ENCODE measurements around the gene PTAFR. TPM values are rescaled to one million over a fixed set of nuclear protein-coding genes. Genes with fewer than 3 reads are reported as not detected.

The PTAFR gene
- total and polyA plus RNA-seq, 2 of the 4 experiments (the other 2 are of a cell fraction), result 0.17 to 0.18 TPM

- TF ChIP-seq MAFK (IDR thresholded peaks at IDR 0.05; ENCODE audit: low read depth, low read length) (no peak), CEBPB (IDR thresholded peaks at IDR 0.05; ENCODE audit: low read depth, low read length) (no peak), NFE2L2 (IDR thresholded peaks at IDR 0.05; ENCODE audit: low read depth, low read length) (no peak), CHD1 (IDR thresholded peaks at IDR 0.05; ENCODE audit: low read depth, low read length) (no peak), RAD21 (IDR thresholded peaks at IDR 0.05; ENCODE audit: low read length) (peak; percentile 97), BHLHE40 (IDR thresholded peaks at IDR 0.05; ENCODE audit: low read depth, low read length) (no peak), CTCF (conservative IDR thresholded peaks at IDR 0.05; ENCODE audit: low read depth, low read length) (peak; percentile 84), SMC3 (IDR thresholded peaks at IDR 0.05; ENCODE audit: low read depth, low read length) (peak; percentile 92)
- Histone ChIP-seq H2AK5ac (ENCODE audit: low read depth, low read length) (no peak overlapping the region), H3K9me3 (ENCODE audit: control insufficient read depth, insufficient read depth, low read length) (no peaks in the 10 kb centered on the region), H4K8ac (ENCODE audit: low read depth in 2 of 2, low read length in 2 of 2) (no peak overlapping the region; a peak in 1 of 4 replicates), H4K5ac (ENCODE audit: low read depth, low read length) (no peak overlapping the region), H2BK5ac (ENCODE audit: low read depth, low read length, poor library complexity, severe bottlenecking) (no peak overlapping the region), H3K14ac (replicated peaks; ENCODE audit: low read depth, low read length) (no peak overlapping the region), H2BK120ac (ENCODE audit: low read depth, low read length) (no peak overlapping the region), H3K4ac (ENCODE audit: low read depth, low read length) (no peak overlapping the region), H3K27me3 (ENCODE audit: control insufficient read depth, insufficient read depth, low read length) (no peaks in the 10 kb centered on the region), H2BK20ac (ENCODE audit: low read depth, low read length) (no peak overlapping the region), H2BK15ac (ENCODE audit: low read depth, low read length) (no peak overlapping the region), H3K9ac (ENCODE audit: low read depth, low read length) (no peak overlapping the region), H3K56ac (ENCODE audit: extremely low read depth, insufficient read depth, low read length) (no peak overlapping the region), H3K36me3 (ENCODE audit: control insufficient read depth, insufficient read depth, low read length) (peaks cover 24% of the 10 kb centered on the region), H3K18ac (ENCODE audit: low read depth, low read length) (no peak overlapping the region), H3K27ac (ENCODE audit: insufficient read depth, low read length) (no peak overlapping the region), H3K4me1 (ENCODE audit: control insufficient read depth, insufficient read depth, low read length) (no peaks in the 10 kb centered on the region), H3K4me2 (ENCODE audit: low read depth, low read length) (no peak overlapping the region), H2AK9ac (replicated peaks; ENCODE audit: low read depth, low read length, poor library complexity) (no peak overlapping the region), H3K4me3 (ENCODE audit: insufficient read depth, low read depth, low read length) (no peak overlapping the region), H4K91ac (ENCODE audit: insufficient read depth, low read depth, low read length) (no peak overlapping the region), H4K20me1 (ENCODE audit: insufficient read depth, low read length) (0 out of 2 replicates have a peak, but pooled peaks cover 4% of the 10 kb centered on the region), H3K23ac (ENCODE audit: low read depth, low read length) (no peak overlapping the region), H3K79me1 (ENCODE audit: low read depth in 1 of 2, low read length in 2 of 2) (peaks cover 3 to 23% of the 10 kb centered on the region in 2 experiments), H3K9me1 (ENCODE audit: insufficient read depth, low read length) (no peaks in the 10 kb centered on the region), H2AFZ (replicated peaks; ENCODE audit: low read length, poor library complexity) (no peak overlapping the region)
- dilution Hi-C loops (cut with HindIII; ENCODE audit: low sequenced_read_pairs, unreplicated experiment), result no loop called here
- ChIA-PET POLR2A (ENCODE audit: unreplicated experiment) (no interaction called here), CTCF (interaction anchor here (0.5 to 2.5 kb wide), 10 partner anchors 9 to 120 kb away, joined by 3 to 32 read pairs (median 4); partner anchors contain the start of genes ATP5IF1 and EYA3)
- ATAC-seq (ENCODE audit: low read depth) (peak; percentile 97), DNase-seq (peak; percentile 76)
- in situ Hi-C loops (cut with MboI; ENCODE audit: low sequenced_read_pairs), result loop anchor here (5.0 to 25.0 kb wide), 2 partner anchors 117 to 347 kb away; partner anchors contain the start of gene THEMIS2
- BruUV-seq (replicated peaks), result no TSS peak
- intact Hi-C loops (cut with micrococcal nuclease), result loop anchor here (1.0 to 10.0 kb wide), 3 partner anchors 118 to 354 kb away; no protein-coding TSS in a partner anchor
- WGBS, 2 experiments (ENCODE audit: extremely low coverage in 2 of 2, insufficient read length in 1 of 2), result 40% methylated on average over 1 of the region's 4 CpGs; no CpG with 5 or more reads in 1 of the 2 experiments
These were observed 32.4 kb upstream of the PTAFR start for GRCh38 chr1:28208818-28209441.
